LNCaP clone FGC (cell line): ENCODE measurements around the gene NDRG4.

Experiments used
- DNase-seq: peaks from one replicate; pipeline ENCODE4 v3.0.0-alpha.2; 2011; ENCODE audit warnings: low read depth
- H3K4me3 ChIP-seq: 2 replicates; pipeline ENCODE4 v1.5.1; 2011; ENCODE audit warnings: mild to moderate bottlenecking, low read depth, low read length, control low read depth
- TF ChIP-seq, protein P1 (sequence below): IDR thresholded peaks from 2 replicates; pipeline ENCODE4 v1.5.1; 2012; ENCODE audit warnings: mild to moderate bottlenecking; ENCODE audit not compliant: control insufficient read depth, insufficient read depth; ENCODE audit errors: extremely low read depth

The NDRG4 gene

DNA sequence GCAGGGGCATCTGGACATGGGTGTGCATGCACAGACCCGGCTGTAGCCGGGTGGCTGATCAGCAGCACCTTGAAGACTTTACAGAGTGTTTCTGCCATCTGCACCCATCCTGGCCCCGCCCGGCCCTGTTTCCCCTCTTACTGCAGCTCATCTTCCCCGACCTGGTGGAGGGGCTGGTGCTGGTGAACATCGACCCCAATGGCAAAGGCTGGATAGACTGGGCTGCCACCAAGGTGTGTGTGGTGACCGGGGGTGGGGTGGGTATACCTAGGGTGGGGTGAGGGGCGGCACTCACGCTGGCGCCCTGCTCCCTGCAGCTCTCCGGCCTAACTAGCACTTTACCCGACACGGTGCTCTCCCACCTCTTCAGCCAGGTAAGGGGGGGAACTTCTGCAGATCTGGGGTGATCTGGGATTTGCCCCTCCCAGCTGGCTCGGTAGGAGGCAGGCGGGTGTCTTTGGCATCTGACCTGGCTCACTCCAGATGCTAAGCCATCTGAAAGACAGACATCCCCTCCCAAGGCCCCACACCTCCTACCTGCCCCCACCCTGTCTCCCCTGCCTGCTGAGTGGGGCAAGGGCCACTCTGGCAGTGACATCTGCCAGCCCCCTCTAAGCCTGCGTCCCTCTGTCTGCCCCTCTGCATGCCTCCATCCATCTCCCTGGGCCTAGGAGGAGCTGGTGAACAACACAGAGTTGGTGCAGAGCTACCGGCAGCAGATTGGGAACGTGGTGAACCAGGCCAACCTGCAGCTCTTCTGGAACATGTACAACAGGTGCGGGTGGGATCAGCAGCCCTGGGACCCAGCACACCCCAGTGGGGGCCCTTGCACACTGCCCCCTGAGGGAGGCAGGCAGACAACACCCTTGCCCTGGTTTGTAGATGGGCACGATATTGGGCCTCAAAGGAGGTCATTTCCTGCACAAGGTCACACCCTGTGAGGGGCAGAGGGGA, 6.6 kb downstream of the NDRG4 start:
- TF ChIP-seq, protein P1, sequence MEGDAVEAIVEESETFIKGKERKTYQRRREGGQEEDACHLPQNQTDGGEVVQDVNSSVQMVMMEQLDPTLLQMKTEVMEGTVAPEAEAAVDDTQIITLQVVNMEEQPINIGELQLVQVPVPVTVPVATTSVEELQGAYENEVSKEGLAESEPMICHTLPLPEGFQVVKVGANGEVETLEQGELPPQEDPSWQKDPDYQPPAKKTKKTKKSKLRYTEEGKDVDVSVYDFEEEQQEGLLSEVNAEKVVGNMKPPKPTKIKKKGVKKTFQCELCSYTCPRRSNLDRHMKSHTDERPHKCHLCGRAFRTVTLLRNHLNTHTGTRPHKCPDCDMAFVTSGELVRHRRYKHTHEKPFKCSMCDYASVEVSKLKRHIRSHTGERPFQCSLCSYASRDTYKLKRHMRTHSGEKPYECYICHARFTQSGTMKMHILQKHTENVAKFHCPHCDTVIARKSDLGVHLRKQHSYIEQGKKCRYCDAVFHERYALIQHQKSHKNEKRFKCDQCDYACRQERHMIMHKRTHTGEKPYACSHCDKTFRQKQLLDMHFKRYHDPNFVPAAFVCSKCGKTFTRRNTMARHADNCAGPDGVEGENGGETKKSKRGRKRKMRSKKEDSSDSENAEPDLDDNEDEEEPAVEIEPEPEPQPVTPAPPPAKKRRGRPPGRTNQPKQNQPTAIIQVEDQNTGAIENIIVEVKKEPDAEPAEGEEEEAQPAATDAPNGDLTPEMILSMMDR = no peak
- H3K4me3 ChIP-seq = no peak overlapping the region
- DNase-seq = no peak

DNA sequence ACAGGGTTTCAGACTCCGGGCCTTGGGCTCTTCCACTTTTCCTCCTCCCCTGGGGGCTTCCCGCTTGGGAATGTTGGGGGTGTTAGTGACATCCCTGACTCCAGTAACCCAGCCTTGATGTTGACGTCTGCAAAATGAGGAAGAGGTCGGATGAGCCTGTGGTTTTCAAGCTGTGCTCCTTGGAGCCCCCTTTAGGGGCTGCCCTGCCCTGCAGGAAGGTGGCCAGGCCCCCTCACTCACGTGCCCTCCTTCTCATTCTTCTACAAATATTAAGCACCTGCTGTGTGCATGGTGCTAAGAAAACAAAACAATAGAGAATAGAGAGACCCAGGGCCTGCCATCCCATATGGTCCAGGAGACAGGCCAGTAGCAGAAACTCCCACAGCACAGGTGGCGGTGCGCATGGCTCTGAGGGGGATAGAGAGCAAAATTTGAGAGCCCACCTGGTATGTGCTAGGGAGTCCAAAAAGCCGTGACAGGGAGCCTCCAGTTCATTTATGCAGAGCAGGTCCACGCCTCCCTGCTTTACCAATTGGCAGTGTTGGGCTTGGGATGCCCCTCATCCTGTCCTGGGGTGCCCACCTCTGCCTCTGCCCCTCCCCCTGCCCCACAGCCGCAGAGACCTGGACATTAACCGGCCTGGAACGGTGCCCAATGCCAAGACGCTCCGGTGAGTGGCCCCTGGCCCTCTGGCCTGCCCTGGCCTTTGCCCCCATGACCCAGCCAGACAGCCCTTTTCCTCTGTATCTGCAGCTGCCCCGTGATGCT, 7.4 kb downstream of the NDRG4 start:
- TF ChIP-seq, protein P1 = no peak
- no peak for DNase-seq
- H3K4me3 ChIP-seq = no peak overlapping the region

DNA sequence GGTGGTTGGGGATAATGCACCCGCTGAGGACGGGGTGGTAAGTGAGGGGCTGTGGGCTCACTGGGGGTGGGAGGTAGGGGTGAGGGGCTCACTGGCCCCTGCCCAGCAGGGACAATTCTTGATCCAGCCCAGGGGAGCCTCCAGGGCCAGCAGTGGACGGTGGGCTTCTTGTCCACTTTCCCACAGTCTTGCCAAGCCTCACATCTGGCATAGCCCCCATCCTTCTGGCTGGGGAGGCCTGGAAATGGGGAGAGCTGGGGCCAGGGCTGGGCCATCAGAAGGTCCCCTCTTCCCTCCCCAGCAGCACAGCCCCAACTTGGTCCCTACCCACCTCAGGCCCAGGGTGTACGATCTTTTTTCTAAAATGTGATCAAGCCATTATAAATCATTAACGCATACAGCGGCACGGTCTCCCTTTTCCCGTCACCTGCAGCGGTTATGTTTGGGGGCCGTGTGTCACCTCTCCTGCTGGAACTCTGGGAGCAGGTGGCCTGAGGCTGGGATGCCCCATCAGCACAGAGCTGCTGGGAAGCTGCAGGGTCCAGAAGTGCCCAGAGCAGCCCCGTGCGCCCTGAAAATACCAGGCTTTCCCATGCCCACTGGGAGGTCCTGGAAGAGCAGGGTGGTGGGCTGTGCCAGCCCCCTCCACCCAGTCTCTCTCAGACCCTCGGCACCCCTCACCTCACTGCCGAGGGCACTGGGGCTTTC, 8.2 kb downstream of the NDRG4 start:
- DNase-seq = no peak
- TF ChIP-seq, protein P1 = no peak

DNA sequence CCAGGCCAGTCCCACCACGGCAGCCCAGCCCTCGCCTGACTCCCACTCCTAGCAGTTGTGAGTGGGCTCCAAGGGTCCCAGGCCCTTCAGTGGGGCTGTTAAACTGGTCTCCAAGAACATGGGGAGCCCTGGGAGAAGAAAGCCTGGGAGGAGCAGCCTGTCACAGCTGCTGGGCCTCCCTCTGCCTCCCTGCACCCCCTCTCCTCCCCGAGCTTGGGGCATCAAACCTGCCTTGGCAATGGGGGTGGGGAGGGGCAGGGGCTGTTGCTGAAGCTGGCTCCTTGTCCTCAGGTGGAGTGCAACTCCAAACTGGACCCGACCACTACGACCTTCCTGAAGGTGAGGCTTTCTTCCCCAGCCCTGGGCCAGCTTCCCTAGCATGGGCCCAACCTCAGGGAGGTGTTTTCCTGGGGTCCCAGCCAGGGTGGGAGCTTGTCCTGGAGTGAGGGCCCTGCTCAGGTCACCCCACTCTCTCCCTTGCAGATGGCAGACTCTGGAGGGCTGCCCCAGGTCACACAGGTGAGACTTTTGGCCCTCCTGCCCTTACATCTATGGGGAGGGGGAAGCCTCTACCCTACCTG, 8.8 kb downstream of the NDRG4 start:
- H3K4me3 ChIP-seq = no peak overlapping the region
- DNase-seq = no peak
- TF ChIP-seq, protein P1 = no peak

More for the DNA sequence above, 8.2 kb downstream of the NDRG4 start:
- H3K4me3 ChIP-seq = no peak overlapping the region

DNA sequence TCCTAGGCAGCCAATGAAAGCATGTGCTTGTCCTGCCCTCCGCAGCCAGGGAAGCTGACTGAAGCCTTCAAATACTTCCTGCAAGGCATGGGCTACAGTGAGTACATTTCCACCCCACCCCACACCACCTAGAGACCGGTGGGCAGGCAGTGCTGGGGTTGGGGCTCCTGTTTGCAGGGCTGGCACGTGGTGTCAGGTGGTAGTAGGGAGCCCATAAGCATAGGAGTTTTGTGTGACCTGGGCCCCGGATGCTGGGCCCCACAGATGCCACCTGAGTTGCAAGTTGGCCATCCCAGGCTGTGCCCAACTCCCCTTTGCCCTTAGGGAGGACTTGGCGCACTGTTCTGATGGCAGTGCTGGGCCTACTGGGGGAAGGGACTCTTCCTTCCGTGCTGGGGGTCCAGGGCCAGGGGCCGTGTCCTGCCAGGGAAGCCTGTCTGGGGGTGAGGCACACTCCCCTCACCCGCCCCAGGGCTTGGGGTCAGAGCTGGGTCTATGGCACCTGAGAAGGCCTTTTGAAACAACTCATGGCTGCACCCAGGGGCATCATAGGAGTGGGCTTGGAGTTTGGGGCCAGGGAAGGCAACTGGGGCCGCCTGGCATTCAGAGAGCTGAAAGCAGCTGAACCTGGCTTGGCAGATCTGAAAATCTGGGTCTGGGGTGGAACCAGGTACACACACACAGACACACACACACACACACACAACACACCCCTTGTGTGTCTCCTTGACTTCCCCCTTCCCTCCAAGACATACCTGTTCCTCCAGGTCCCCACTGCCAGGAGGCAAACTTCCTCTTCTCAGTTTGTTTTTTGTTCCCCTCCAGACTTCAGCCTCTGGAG, 9.5 kb downstream of the NDRG4 start:
- DNase-seq = no peak
- TF ChIP-seq, protein P1 = no peak
- no peak overlapping the region for H3K4me3 ChIP-seq
